ENCODE data around the gene RNF111.

Gene RNF111

DNA sequence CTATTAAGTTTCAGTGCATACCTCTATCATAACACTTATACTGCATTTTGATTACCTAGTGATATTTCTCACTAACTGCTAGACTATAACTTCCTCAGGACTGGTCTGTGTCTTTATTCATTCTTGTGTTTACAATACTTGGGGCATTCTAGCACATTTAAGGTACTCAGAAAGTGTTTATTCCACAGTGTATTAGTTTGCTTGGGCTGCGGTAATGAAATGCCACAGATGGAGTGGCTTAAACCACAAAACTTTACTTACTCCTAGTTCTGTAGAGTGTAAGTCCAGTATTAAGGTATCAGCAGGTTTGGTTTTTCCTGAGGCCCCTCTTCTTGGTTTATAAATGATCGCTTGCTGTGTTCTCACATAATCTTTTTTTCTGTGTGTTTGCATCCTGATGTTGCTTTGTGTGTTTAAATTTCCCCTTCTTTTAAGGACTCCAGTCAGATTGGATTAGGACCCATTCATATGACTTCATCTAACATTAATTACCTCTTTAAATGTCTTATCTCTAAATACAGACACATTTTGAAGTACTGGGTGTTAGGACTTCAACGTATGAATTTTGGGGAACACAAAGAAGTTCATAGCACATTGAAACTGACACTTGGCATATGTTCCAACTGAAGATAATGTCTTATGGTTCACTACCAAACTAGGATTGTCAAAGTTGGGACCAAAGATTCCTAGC lies 23.9 kb downstream of the RNF111 start:
- no peak for TF ChIP-seq JUND (IDR thresholded peaks at IDR 0.05; ENCODE audit: low read depth)
- in situ Hi-C loops (cut with HindIII; ENCODE audit: low pct_unique_long_range_greater_than_20kb, low sequenced_read_pairs): no loop called here
- no peak for DNase-seq (ENCODE audit: low read depth in 1 of 2, low spot score in 1 of 2)

DNA sequence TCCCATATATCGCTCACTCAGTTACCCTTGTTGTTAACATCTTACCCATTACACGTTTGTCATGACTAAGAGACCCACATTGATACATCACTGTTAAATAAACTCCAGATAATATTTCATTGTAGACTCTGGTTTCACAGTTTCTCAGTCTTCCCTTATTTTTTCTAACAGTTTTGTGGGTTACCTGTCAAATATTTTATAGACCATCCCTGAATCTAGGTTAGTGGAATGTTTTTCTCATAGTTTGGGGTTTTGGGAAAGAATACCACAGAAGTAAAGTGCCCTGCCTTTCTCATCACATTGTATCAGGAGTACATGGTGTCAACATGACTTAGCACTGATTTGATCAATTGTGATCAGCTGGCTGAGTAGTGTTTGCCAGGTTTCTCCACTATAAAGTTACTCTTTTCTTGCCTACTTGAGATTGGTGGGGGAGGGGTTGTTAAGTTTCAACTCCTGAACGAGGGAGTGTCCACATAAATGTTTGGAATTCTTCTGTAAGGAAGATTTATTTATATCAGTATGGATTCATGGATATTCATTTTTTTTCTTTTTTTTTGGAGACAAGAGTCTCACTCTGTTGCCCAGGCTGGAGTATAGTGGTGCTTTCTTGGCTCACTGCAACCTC lies 25.9 kb downstream of the RNF111 start:
- no peak for TF ChIP-seq JUND (IDR thresholded peaks at IDR 0.05; ENCODE audit: low read depth)
- no peak for DNase-seq (ENCODE audit: low read depth in 1 of 2, low spot score in 1 of 2)
- in situ Hi-C loops (cut with HindIII; ENCODE audit: low pct_unique_long_range_greater_than_20kb, low sequenced_read_pairs): no loop called here

DNA sequence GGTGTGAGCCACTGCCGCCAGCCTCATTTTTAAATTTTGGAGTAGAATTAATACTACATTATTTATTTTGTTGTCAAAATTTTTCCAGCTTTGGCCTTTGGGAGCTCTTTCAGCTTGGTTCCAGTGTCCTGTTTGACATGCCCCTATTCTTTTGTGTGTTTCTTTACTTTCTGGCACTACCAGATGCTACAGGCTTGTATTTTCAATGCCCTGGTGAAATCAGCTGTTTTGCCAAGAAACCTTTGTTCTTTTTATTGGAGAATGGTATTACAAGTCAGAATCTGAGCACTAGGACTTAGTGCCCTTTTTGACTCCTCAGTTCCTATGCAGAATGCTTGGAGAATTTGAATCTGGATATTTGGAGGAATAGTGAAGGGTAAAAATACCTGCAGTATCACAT lies 26.6 kb downstream of the RNF111 start:
- DNase-seq (ENCODE audit: low read depth in 1 of 2, low spot score in 1 of 2): no peak
- TF ChIP-seq JUND (IDR thresholded peaks at IDR 0.05; ENCODE audit: low read depth): no peak
- in situ Hi-C loops (cut with HindIII; ENCODE audit: low pct_unique_long_range_greater_than_20kb, low sequenced_read_pairs): no loop called here

DNA sequence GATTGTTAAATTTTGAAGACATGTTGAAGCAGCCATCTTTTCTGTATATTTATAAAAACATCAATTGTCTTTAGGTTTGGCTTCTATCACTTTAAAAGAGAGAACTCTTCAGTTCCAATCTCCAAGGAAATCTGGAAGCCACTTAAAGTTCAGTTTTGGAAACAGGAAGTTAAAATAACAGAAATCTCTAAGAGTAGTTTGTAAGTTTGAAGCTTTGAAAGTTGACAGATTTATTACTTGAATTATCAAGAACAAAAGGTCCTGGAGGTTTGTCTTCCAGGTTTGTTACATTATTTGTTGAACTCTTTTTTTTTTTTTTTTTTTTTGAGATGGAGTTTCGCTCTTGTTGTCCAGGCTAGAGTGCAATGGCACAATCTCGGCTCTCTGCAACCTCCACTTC lies 30.0 kb downstream of the RNF111 start:
- no peak for DNase-seq (ENCODE audit: low read depth in 1 of 2, low spot score in 1 of 2)
- in situ Hi-C loops (cut with HindIII; ENCODE audit: low pct_unique_long_range_greater_than_20kb, low sequenced_read_pairs): no loop called here
- no peak for TF ChIP-seq JUND (IDR thresholded peaks at IDR 0.05; ENCODE audit: low read depth)

DNA sequence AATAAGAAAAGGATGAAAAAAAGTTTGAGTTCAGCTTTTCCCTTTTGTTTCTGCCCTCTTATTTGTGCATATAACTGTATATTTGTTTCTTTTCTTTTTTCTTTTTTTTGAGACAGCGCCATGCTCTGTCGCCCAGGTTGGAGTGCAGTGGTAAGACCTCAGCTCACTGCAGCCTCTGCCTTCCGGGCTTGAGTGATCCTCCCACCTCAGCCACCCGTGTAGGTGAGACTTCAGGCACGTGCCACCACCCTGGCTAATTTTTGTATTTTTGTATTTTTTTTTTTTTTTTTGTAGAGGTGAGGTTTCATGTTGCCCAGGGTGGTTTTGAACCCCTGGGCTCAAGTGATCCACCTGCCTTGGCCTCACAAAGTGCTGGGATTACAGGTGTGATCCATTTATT lies 31.4 kb downstream of the RNF111 start:
- in situ Hi-C loops (cut with HindIII; ENCODE audit: low pct_unique_long_range_greater_than_20kb, low sequenced_read_pairs): no loop called here
- no peak for DNase-seq (ENCODE audit: low read depth in 1 of 2, low spot score in 1 of 2)
- TF ChIP-seq JUND (IDR thresholded peaks at IDR 0.05; ENCODE audit: low read depth): no peak

DNA sequence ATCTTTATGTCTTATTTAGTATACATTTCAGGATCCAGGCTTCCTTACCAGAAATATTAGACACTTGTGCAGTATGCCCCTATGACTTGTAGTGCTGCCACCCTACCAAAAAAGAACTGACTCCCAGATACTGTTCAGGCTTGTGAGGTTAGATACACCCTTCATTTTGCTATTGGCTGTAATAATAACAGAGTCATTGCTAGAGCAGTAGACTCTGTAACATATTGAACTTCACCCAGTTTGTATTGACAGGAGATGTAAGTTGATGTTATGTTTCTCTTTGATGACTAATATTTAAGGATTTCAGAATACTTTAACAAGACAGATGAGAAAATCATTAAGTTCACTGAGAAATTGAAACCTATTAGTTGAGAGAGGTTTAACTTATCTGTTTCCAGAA lies 32.9 kb downstream of the RNF111 start:
- no peak for TF ChIP-seq JUND (IDR thresholded peaks at IDR 0.05; ENCODE audit: low read depth)
- in situ Hi-C loops (cut with HindIII; ENCODE audit: low pct_unique_long_range_greater_than_20kb, low sequenced_read_pairs): no loop called here
- DNase-seq (ENCODE audit: low read depth in 1 of 2, low spot score in 1 of 2): no peak

DNA sequence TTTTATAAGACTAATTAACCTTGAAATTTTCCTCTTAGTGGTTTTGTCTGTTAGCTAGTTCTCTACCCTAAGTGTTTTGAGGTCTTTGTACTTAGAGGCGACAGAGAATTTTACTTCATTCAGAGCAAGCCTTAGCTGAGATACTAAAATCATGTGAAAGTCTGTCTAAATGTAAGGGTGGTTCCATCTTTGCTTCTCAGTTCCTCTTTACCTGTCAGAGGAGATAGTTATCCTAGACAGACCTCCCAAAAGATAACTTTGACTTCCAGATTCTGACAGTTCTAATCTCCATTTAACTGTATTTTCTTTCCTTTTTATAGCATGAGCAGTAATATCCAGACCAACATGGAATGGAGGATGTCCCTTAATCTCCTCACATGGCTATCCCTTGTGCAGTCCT lies 34.7 kb downstream of the RNF111 start:
- TF ChIP-seq JUND (IDR thresholded peaks at IDR 0.05; ENCODE audit: low read depth): no peak
- in situ Hi-C loops (cut with HindIII; ENCODE audit: low pct_unique_long_range_greater_than_20kb, low sequenced_read_pairs): no loop called here
- DNase-seq (ENCODE audit: low read depth in 1 of 2, low spot score in 1 of 2): no peak

DNA sequence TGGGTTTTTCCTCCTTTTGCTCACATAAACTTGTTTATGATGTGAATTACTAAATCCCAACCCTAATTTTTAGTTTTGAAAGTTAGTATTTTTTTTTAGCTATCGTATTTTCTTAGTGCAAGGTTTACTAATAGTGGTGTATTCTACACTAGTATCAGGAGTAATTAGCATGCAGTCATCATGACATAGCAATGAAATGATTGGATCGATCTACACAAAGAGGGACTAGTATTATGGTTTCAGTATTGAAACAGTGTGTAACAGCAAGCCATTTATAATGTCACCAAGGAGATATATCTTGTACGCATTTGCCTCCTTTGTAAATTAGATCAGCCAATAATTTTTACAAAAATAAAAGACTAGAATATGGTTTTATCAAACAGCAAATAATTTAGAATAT lies 38.7 kb downstream of the RNF111 start:
- no peak for DNase-seq (ENCODE audit: low read depth in 1 of 2, low spot score in 1 of 2)
- in situ Hi-C loops (cut with HindIII; ENCODE audit: low pct_unique_long_range_greater_than_20kb, low sequenced_read_pairs): no loop called here
- TF ChIP-seq JUND (IDR thresholded peaks at IDR 0.05; ENCODE audit: low read depth): no peak

DNA sequence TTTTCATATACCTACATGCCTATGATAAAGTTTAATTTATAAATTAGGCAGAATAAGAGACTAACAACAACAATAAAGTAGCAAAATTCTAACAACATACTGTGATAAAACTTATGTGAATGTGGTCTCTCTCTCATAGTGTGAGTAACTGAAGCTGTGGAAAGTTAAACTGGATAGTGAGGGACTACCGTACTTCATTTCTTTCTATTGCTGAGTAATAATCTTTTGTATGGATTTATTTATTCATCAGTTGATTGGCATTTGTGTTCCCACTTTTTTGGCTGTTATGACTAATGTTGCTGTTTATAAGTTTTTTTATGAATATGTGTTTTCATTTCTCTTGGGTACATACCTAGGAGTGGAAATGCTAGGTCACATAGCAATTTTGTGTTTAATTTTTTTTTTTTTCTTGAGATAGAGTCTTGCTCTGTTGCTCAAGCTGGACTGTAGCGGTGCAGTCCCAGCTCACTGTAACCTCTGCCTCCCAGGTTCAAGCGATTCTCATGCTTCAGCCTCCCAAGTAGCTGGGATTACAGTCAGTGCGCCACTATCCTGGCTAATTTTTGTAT lies 41.0 kb downstream of the RNF111 start:
- in situ Hi-C loops (cut with HindIII; ENCODE audit: low pct_unique_long_range_greater_than_20kb, low sequenced_read_pairs): no loop called here
- no peak for DNase-seq (ENCODE audit: low read depth in 1 of 2, low spot score in 1 of 2)
- TF ChIP-seq JUND (IDR thresholded peaks at IDR 0.05; ENCODE audit: low read depth): no peak

DNA sequence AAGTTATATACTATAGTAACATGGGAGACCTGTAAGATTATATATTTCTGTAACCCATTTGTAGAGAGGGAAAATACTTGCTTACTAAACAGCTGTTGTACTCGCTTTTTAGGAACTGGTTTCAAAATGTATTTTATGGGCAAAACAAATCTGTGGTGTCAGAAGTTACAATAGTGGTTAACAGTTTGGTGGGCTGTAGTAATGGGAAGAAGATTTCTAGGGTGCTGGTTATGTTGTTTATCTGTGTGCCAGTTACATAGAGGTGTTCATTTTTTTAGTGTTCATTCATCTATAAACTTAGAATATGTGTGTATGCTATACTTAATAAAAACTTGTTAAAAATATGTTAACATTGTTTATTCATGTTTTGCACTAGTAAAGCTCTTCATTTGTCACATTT lies 42.1 kb downstream of the RNF111 start:
- no peak for TF ChIP-seq JUND (IDR thresholded peaks at IDR 0.05; ENCODE audit: low read depth)
- in situ Hi-C loops (cut with HindIII; ENCODE audit: low pct_unique_long_range_greater_than_20kb, low sequenced_read_pairs): no loop called here
- no peak for DNase-seq (ENCODE audit: low read depth in 1 of 2, low spot score in 1 of 2)

DNA sequence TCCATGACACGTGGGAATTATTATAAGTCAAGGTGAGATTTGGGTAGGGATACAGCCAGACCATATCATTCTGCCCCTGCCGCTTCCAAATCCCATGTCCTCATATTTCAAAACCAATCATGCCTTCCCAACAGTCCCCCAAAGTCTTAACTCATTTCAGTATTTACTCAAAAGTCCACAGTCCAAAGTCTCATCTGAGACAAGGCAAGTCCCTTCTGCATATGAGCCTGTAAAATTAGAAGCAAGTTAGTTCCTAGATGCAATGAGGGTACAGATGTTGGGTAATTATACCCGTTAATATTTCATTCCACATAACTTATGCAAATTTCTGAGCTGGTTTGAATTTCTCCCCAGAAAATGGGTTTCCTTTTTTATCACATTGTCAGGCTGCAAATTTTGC lies 47.7 kb downstream of the RNF111 start:
- in situ Hi-C loops (cut with HindIII; ENCODE audit: low pct_unique_long_range_greater_than_20kb, low sequenced_read_pairs): no loop called here
- DNase-seq (ENCODE audit: low read depth in 1 of 2, low spot score in 1 of 2): no peak
- no peak for TF ChIP-seq JUND (IDR thresholded peaks at IDR 0.05; ENCODE audit: low read depth)

DNA sequence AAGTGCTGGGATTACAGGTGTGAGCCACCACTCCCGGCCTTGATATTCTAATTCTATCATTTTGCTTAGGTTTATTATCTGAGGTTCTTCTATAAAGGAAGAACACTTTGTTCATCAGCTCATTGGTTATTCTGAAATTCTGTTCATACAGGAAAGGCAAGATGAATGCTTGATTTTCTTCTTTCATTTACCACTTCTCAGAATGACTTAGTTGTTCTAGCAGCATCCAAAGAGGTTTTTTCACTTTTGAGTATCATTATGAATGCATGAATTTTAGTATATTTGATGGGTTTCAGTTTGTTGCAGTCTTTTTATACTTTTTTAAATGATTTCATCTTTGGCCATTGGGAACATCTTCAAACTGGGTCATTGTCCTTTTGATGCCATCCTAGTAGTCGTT lies 51.8 kb downstream of the RNF111 start:
- DNase-seq (ENCODE audit: low read depth in 1 of 2, low spot score in 1 of 2): no peak
- in situ Hi-C loops (cut with HindIII; ENCODE audit: low pct_unique_long_range_greater_than_20kb, low sequenced_read_pairs): no loop called here
- no peak for TF ChIP-seq JUND (IDR thresholded peaks at IDR 0.05; ENCODE audit: low read depth)

DNA sequence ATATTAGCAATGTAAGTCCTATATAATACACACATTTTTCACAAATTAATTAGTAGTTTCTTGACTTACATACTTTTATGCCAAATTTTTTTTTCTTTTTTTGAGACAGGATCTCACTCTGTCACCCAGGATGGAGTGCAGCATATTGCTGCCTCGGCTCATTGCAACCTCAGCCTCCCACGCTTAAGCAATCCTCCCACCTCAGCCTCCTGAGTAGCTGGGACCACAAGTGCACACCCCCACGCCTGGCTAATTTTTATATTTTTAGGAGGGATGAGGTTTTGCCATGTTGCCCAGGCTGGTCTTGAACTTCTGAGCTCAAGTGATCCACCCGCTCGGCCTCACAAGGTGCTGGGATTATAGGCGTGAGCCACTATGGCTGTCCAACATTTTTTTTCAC lies 54.6 kb downstream of the RNF111 start:
- no peak for TF ChIP-seq JUND (IDR thresholded peaks at IDR 0.05; ENCODE audit: low read depth)
- in situ Hi-C loops (cut with HindIII; ENCODE audit: low pct_unique_long_range_greater_than_20kb, low sequenced_read_pairs): no loop called here
- no peak for DNase-seq (ENCODE audit: low read depth in 1 of 2, low spot score in 1 of 2)
